Measurements from ENCODE around the gene PHACTR1.

DNA sequence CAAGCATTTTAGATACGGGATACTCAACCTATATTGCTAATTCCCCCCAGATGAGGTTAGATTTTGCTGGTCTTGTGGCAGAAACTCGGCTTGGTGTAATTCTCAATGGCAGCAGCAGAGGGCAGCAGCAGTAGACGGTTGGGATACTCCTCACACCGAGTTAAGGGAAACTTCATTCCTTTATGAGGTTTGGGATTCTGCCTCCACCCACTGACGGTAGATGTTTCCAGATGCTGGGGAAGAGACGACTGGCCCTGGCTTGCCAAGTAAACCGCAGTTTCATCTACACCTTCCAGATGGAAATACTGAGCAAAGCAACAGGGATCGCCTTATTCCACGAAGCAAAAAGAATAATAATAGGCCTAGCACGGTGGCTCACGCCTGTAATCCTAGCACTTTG, 620.0 kb downstream of the PHACTR1 start:
- TF ChIP-seq ZFP30 (CRISPR knock-in tag; IDR thresholded peaks at IDR 0.05) (no peak), ZC3H10 (CRISPR knock-in tag; IDR thresholded peaks at IDR 0.05) (no peak)
- TF ChIP-seq, protein P1, sequence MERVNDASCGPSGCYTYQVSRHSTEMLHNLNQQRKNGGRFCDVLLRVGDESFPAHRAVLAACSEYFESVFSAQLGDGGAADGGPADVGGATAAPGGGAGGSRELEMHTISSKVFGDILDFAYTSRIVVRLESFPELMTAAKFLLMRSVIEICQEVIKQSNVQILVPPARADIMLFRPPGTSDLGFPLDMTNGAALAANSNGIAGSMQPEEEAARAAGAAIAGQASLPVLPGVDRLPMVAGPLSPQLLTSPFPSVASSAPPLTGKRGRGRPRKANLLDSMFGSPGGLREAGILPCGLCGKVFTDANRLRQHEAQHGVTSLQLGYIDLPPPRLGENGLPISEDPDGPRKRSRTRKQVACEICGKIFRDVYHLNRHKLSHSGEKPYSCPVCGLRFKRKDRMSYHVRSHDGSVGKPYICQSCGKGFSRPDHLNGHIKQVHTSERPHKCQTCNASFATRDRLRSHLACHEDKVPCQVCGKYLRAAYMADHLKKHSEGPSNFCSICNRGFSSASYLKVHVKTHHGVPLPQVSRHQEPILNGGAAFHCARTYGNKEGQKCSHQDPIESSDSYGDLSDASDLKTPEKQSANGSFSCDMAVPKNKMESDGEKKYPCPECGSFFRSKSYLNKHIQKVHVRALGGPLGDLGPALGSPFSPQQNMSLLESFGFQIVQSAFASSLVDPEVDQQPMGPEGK (CRISPR knock-in tag; IDR thresholded peaks at IDR 0.05; ENCODE audit: borderline replicate concordance): no peak
- TF ChIP-seq, protein P2, sequence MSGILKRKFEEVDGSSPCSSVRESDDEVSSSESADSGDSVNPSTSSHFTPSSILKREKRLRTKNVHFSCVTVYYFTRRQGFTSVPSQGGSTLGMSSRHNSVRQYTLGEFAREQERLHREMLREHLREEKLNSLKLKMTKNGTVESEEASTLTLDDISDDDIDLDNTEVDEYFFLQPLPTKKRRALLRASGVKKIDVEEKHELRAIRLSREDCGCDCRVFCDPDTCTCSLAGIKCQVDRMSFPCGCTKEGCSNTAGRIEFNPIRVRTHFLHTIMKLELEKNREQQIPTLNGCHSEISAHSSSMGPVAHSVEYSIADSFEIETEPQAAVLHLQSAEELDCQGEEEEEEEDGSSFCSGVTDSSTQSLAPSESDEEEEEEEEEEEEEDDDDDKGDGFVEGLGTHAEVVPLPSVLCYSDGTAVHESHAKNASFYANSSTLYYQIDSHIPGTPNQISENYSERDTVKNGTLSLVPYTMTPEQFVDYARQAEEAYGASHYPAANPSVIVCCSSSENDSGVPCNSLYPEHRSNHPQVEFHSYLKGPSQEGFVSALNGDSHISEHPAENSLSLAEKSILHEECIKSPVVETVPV (CRISPR knock-in tag; IDR thresholded peaks at IDR 0.05): no peak

All from SK-N-SH treated with all-trans-retinoic acid at 6 μM for 48 hours (cell line).